Nephron progenitor cell (in vitro differentiated cells): Measurements from ENCODE around the gene FLT4.

ENCODE experiments used
- DNase-seq: peaks from one replicate; pipeline ENCODE4 v3.0.0; 2021
- H3K27ac Mint-ChIP-seq: 2 replicates; pipeline ENCODE4 v1.8.0; 2021; ENCODE audit warnings: mild to moderate bottlenecking, moderate library complexity, mixed read lengths
- H3K27me3 Mint-ChIP-seq: 2 replicates; pipeline ENCODE4 v1.8.0; 2021; ENCODE audit warnings: mild to moderate bottlenecking, low read depth, mixed read lengths; ENCODE audit not compliant: poor library complexity
- H3K36me3 Mint-ChIP-seq: 2 replicates; pipeline ENCODE4 v1.8.0; 2021; ENCODE audit warnings: low read depth, mixed read lengths
- H3K4me1 Mint-ChIP-seq: 2 replicates; pipeline ENCODE4 v1.8.0; 2021; ENCODE audit warnings: mixed read lengths
- H3K4me3 Mint-ChIP-seq: 2 replicates; pipeline ENCODE4 v1.8.0; 2021; ENCODE audit warnings: mild to moderate bottlenecking, moderate library complexity, mixed read lengths
- H3K9me3 Mint-ChIP-seq: 2 replicates; pipeline ENCODE4 v1.8.0; 2021; ENCODE audit warnings: mild to moderate bottlenecking, moderate library complexity, mixed read lengths
- CTCF ChIP-seq: fragments of 200-600 bp; sonication (generic); IDR thresholded peaks from 2 replicates; pipeline ENCODE4 v1.5.0; 2021; ENCODE audit warnings: antibody characterized with exemption

Gene FLT4

GRCh38 chr5:180637962-180638680, 11.3 kb downstream of the FLT4 start:
- DNase-seq = peak; percentile 4
- peaks cover 54% of the 10 kb centered on the region for H3K4me1 Mint-ChIP-seq
- H3K27me3 Mint-ChIP-seq = peaks cover 24% of the 10 kb centered on the region
- H3K36me3 Mint-ChIP-seq = no peaks in the 10 kb centered on the region
- H3K9me3 Mint-ChIP-seq = no peaks in the 10 kb centered on the region
- H3K27ac Mint-ChIP-seq = no peak overlapping the region
- no peak overlapping the region for H3K4me3 Mint-ChIP-seq
- no peak for TF ChIP-seq CTCF

- Mint-ChIP-seq H3K9me3 (no peaks in the 10 kb centered on the region), H3K27ac (no peak overlapping the region), H3K4me1 (peaks cover 60% of the 10 kb centered on the region), H3K27me3 (peaks cover 14% of the 10 kb centered on the region), H3K4me3 (no peak overlapping the region), H3K36me3 (no peaks in the 10 kb centered on the region)
- TF ChIP-seq CTCF = no peak
- DNase-seq = no peak
These were observed 12.9 kb downstream of the FLT4 start for GRCh38 chr5:180636403-180637075.

GRCh38 chr5:180636016-180636402, 13.4 kb downstream of the FLT4 start:
- H3K9me3 Mint-ChIP-seq = no peaks in the 10 kb centered on the region

GRCh38 chr5:180633283-180634177, 15.9 kb downstream of the FLT4 start:
- Mint-ChIP-seq H3K4me3 (no peak overlapping the region), H3K9me3 (no peaks in the 10 kb centered on the region), H3K27ac (peak overlapping the region; percentile 72), H3K27me3 (peaks cover 14% of the 10 kb centered on the region), H3K4me1 (peaks cover 50% of the 10 kb centered on the region), H3K36me3 (no peaks in the 10 kb centered on the region)
- no peak for DNase-seq
- no peak for TF ChIP-seq CTCF

More at GRCh38 chr5:180636016-180636402, 13.4 kb downstream of the FLT4 start:
- DNase-seq = no peak
- H3K27ac Mint-ChIP-seq = no peak overlapping the region
- no peak overlapping the region for H3K4me3 Mint-ChIP-seq
- peaks cover 60% of the 10 kb centered on the region for H3K4me1 Mint-ChIP-seq
- no peak for TF ChIP-seq CTCF
- H3K36me3 Mint-ChIP-seq = no peaks in the 10 kb centered on the region
- peaks cover 14% of the 10 kb centered on the region for H3K27me3 Mint-ChIP-seq

- H3K4me3 Mint-ChIP-seq = peak overlapping the region; percentile 63
- no peaks in the 10 kb centered on the region for H3K9me3 Mint-ChIP-seq
- peaks cover 42% of the 10 kb centered on the region for H3K4me1 Mint-ChIP-seq
- no peak for TF ChIP-seq CTCF
- DNase-seq = no peak
- H3K27me3 Mint-ChIP-seq = peaks cover 10% of the 10 kb centered on the region
- H3K36me3 Mint-ChIP-seq = no peaks in the 10 kb centered on the region
- peak overlapping the region; percentile 88 for H3K27ac Mint-ChIP-seq
These were observed 16.6 kb downstream of the FLT4 start for GRCh38 chr5:180632768-180633167.
